Pancreas (tissue), 10 donors: ENCODE results near the gene ARHGEF16. TPM values are rescaled to one million over a fixed set of nuclear protein-coding genes. Genes with fewer than 3 reads are reported as not detected.
A peak's percentile ranks its signal among the peaks of the same experiment; 100 is the strongest.

Source experiments
- ATAC-seq, 4 donors: fragments of 200-7000 bp; cut with Tn5 transposase; one replicate each; pipeline versions ENCODE4 v1.8.0 to v1.9.1; 2020; ENCODE audit warnings: mild to moderate bottlenecking in 4 of 4, moderate library complexity in 4 of 4
- DNase-seq, 6 donors: peaks; one replicate each; pipeline ENCODE4 v3.0.0-alpha.2; 2020
- FAIRE-seq: peaks from 2 replicates; lab custom pipeline; 2012; peaks lifted over from hg19 to GRCh38; lab: Jason Lieb, UNC
- H3K27ac ChIP-seq, 4 donors: fragments of 200-600 bp; sonication (generic); 1 replicate in 3 of 4; 2 replicates in 1 of 4; pipeline versions ENCODE4 v1.5.0 to v1.8.0; 2020
- H3K27me3 ChIP-seq, 4 donors: fragments of 200-600 bp; one replicate each; pipeline ENCODE4 v1.8.0; 2021
- H3K36me3 ChIP-seq, 3 donors: fragments of 200-600 bp; sonication (generic) in 1 of 3; one replicate each; pipeline versions ENCODE4 v1.5.0 to v1.8.0; 2020 to 2021
- H3K4me1 ChIP-seq, 3 donors: fragments of 200-600 bp; one replicate each; pipeline ENCODE4 v1.8.0; 2021
- H3K4me3 ChIP-seq, 4 donors: fragments of 200-600 bp; sonication (generic) in 2 of 4; one replicate each; pipeline versions ENCODE4 v1.5.0 to v1.8.0; 2020 to 2021
- H3K9me3 ChIP-seq, 4 donors: fragments of 200-600 bp; one replicate each; pipeline ENCODE4 v1.8.0; 2021
- WGBS, 2 donors: extraction: QIAGEN DNeasy Blood & Tissue Kit; methylation state at CpG; one replicate each; pipeline ENCODE4 v1.1.7; 2013; 5-methylcytosine and 5-hydroxymethylcytosine counted together
- intact Hi-C, 3 donors: fragments of 100-400 bp; cut with DNase I; formaldehyde crosslinking; loops; one replicate each; pipeline versions ENCODE4 v1.11.1 to v1.14.2; 2022
- polyA plus RNA-seq, 2 donors: library from polyadenylated mRNA; stranded (reverse); fragments of 200-250 nt; gene quantifications; one replicate each; pipeline ENCODE4 v1.2.3, GENCODE V29; 2013
- total RNA-seq, 6 donors: library from RNA; stranded (reverse); fragmentation: NEBNext Ultra II Directional in 4 of 6; extraction: Animal tissue kit (Norgen Biotek cat#: 25700) in 4 of 6; gene quantifications; one replicate each; pipeline versions ENCODE4 v1.2.1 to v1.2.4, GENCODE V29; 2021 to 2023
- TF ChIP-seq, protein P1 (sequence below), 4 donors: fragments of 200-600 bp; sonication (generic) in 3 of 4; IDR thresholded peaks; one replicate each; pipeline versions ENCODE4 v1.5.0 to v1.8.0; 2021; ENCODE audit warnings: antibody characterized with exemption in 4 of 4
- donor health status: healthy with polysubstance abuse.
- donor health status: DM: no; HTN: no; CAD: no; lungs with moderate emphysema.
- donor health status: DM: no; HTN: no; CAD: no.
- donor health status: control.
- donor health status: control.
- donor health status: Bipolar disorder and iron deficiency.
- donor health status: DM: yes; HTN: yes; CAD: no.
- donor health status: DM: no; HTN: no; CAD: no.
- donor health status: DM: no; HTN: no; CAD: no.
- donor health status: DM: yes; HTN: yes; CAD: no.

ARHGEF16 gene
- total and polyA plus RNA-seq, 8 donors: 8.2 to 26.4 (median 9.8) TPM

- intact Hi-C loops: loop anchor here in 1 of 3 donors (10.0 kb wide), 1 partner anchor 168 kb away; the partner anchor contains the start of gene TPRG1L
- no peaks in the 10 kb centered on the region for H3K27me3 ChIP-seq
- peaks cover 13 to 30% (median 25%) of the 10 kb centered on the region in 3 donors for H3K4me1 ChIP-seq
- WGBS, 2 donors: 63% methylated on average over 11 to 12 of the region's 12 CpGs
- no peaks in the 10 kb centered on the region for H3K36me3 ChIP-seq
- FAIRE-seq (no peak), ATAC-seq (no peak), DNase-seq (peak in 2 of 6 donors; percentile 23 to 47)
- H3K4me3 ChIP-seq: no peak overlapping the region
- TF ChIP-seq, protein P1, sequence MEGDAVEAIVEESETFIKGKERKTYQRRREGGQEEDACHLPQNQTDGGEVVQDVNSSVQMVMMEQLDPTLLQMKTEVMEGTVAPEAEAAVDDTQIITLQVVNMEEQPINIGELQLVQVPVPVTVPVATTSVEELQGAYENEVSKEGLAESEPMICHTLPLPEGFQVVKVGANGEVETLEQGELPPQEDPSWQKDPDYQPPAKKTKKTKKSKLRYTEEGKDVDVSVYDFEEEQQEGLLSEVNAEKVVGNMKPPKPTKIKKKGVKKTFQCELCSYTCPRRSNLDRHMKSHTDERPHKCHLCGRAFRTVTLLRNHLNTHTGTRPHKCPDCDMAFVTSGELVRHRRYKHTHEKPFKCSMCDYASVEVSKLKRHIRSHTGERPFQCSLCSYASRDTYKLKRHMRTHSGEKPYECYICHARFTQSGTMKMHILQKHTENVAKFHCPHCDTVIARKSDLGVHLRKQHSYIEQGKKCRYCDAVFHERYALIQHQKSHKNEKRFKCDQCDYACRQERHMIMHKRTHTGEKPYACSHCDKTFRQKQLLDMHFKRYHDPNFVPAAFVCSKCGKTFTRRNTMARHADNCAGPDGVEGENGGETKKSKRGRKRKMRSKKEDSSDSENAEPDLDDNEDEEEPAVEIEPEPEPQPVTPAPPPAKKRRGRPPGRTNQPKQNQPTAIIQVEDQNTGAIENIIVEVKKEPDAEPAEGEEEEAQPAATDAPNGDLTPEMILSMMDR (IDR thresholded peaks at IDR 0.05): no peak
- no peak overlapping the region for H3K27ac ChIP-seq
- no peaks in the 10 kb centered on the region for H3K9me3 ChIP-seq
These were observed 2.0 kb downstream of the ARHGEF16 start for GRCh38 chr1:3456449-3456963.

DNA sequence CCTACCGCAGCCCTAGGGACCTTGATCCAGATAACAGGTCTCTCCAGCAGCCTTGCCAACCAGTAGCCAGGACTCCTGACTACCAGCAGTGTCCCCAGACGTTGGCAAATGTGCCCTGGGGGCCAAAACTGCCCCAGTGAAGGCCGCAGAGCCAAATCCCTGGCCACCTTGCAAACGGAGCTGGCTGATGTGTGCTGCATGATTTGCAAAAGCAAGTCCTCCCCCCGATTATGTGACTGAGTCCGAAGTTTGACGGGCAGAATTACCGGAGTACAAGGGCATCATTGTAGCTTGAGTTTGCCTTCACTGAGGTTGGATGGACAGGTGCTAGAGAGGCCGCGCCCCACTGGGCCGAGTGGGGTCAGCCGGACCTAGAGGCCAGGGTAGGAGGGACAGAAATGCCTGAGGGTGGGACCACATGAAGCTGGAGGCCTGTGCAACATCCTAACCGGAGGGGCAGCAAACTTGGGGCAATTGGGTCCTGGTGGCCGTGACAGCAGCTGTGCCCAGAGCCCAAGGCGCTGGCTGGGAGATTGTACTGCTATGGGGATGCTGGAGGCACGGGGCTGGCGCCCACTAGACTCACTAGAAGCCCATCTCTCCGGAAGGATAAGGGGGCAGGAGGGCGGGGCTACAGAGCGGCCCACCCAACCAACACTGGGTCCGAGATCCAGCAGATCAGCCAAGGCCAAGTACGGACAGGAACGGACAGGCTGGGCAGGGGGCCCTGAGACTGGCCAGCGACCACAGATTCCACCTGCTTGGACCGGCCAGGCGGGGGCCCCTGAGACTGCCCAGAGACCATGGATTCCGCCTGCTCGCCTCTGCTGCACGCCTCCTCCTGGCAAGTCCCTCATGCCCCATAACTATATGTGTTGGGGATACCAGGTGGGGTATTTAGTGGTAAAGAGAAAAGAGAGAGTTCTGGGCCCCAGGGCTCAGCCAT, 2.8 kb downstream of the ARHGEF16 start:
- peaks cover 13 to 30% (median 25%) of the 10 kb centered on the region in 3 donors for H3K4me1 ChIP-seq
- H3K36me3 ChIP-seq: no peaks in the 10 kb centered on the region
- H3K9me3 ChIP-seq: no peaks in the 10 kb centered on the region
- DNase-seq (peak in 2 of 6 donors; percentile 29 to 58), ATAC-seq (no peak), FAIRE-seq (no peak)
- intact Hi-C loops: loop anchor here in 1 of 3 donors (10.0 kb wide), 1 partner anchor 168 kb away; the partner anchor contains the start of gene TPRG1L
- WGBS, 2 donors: 80 to 86% methylated on average over 26 to 29 of the region's 29 CpGs
- H3K27ac ChIP-seq: no peak overlapping the region
- no peaks in the 10 kb centered on the region for H3K27me3 ChIP-seq
- TF ChIP-seq, protein P1 (IDR thresholded peaks at IDR 0.05): no peak
- no peak overlapping the region for H3K4me3 ChIP-seq

DNA sequence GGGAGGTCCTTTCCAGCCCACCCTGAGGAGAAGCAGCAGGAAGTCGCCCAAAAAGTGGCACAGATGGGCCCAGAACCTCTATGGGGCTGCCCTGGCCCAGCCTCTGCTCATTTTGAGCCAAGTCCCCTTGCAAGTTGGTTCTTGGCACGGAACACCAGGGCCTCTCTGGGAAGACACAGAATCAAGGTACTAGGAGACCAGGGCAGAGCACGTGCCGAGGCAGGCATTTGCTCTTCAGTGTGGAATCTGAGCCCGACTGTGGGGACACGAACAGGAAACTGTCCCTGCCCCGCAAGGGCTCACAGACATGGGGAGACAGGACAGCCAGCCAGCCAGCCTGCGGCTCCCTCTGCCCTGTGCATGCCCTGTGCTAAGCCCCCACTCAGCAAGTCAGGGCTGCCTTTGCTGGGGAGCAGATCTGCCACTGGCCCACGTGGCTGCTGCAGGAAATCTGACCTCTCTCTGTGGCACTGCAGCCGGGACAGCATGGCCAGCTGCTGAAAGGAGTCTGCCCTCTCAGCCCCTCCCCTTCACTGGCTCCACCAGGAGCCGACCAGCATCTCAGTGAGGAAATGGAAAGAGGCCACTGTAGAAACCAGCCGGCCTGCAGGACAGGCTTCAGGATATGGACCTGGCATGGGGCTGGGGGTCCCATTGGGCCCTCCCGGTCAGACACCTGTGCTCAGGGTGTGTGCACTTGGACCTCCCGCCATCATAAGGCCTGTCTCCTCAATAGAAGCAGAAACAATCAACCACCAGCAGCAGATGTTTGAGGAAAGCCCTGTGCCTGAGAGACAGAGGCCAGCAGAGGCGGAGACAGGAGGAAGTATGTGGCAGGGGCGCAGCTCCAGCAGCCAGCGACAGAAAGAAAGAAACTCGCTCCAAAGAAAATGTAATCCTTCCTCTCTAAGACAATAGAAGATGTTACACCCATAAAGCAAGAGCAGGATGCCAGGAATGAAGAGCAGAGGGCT, 3.7 kb downstream of the ARHGEF16 start:
- H3K9me3 ChIP-seq: no peaks in the 10 kb centered on the region
- 82 to 87% methylated on average over 18 of the region's 18 CpGs for WGBS, 2 donors
- no peaks in the 10 kb centered on the region for H3K36me3 ChIP-seq
- H3K4me1 ChIP-seq: peaks cover 13 to 30% (median 25%) of the 10 kb centered on the region in 3 donors
- intact Hi-C loops: loop anchor here in 1 of 3 donors (10.0 kb wide), 1 partner anchor 167 kb away; the partner anchor contains the start of gene TPRG1L
- DNase-seq: peak in 2 of 6 donors; percentile 30 to 66
- TF ChIP-seq, protein P1 (IDR thresholded peaks at IDR 0.05): no peak
- no peak for FAIRE-seq
- no peak overlapping the region for H3K4me3 ChIP-seq
- H3K27me3 ChIP-seq: no peaks in the 10 kb centered on the region
- ATAC-seq: no peak
- no peak overlapping the region for H3K27ac ChIP-seq

DNA sequence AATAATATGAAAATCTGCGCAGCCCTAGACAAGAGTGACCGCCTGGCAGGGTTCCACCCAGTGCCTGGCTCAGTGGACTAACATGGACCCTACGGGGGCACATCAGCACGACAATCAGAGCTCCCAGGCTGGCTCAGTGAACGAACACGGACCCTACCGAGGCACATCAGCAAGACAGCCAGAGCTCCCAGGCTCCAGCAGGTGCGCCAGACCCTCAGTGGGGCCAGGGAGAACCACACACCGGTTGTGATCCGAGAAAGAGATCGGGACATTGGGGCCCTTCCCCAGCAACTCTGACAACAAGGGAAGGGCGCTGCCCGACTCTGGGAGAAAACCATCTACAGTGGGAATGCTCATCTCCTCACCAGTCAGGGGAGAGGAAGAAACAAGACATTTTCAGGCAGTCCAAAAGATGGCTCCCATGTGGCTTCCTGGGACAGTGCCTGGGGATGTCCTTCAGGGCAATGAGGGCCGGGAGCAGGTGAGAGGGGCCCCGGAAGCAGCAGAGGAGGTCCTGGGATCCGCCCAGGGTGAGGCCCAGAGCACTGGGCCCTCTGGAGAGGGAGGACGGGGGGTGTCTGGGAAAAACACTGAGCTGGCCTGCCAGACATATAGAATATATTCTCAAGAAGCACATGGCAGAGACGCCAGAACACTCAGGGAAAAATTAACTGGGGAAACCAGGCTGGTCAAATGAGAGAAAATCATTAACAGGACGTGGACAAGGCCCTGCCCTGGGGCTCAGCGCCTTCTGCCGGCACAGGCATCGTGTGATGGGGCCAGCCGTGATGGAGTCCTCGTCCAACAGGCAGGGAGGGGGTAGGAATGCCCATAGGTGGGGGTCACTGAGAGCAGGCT, 4.8 kb downstream of the ARHGEF16 start:
- Histone ChIP-seq H3K4me1 (peaks cover 6 to 22% (median 19%) of the 10 kb centered on the region in 3 donors), H3K9me3 (no peaks in the 10 kb centered on the region), H3K36me3 (no peaks in the 10 kb centered on the region), H3K27me3 (no peaks in the 10 kb centered on the region), H3K27ac (peak overlapping the region; percentile 15 to 67 (median 44)), H3K4me3 (no peak overlapping the region)
- no peak for ATAC-seq
- intact Hi-C loops: loop anchor here in 1 of 3 donors (10.0 kb wide), 1 partner anchor 166 kb away; the partner anchor contains the start of gene TPRG1L
- WGBS, 2 donors: 79 to 83% methylated on average over 24 of the region's 24 CpGs
- TF ChIP-seq, protein P1 (IDR thresholded peaks at IDR 0.05): no peak
- DNase-seq: peak in 2 of 6 donors; percentile 20 to 50
- no peak for FAIRE-seq
